GM23338 (cell line): ENCODE results near the gene DPH2. TPM values are rescaled to one million over a fixed set of nuclear protein-coding genes. Genes with fewer than 3 reads are reported as not detected.

Experiments used
- ATAC-seq: fragments of 200-7000 bp; cut with Tn5 transposase; 3 replicates; pipeline ENCODE4 v1.9.1; 2020
- DNase-seq: peaks from one replicate; pipeline ENCODE4 v3.0.0-alpha.2; 2015; ENCODE audit warnings: low spot score
- H2AFZ ChIP-seq: fragments of 200-600 bp; sonication (generic); 2 replicates; pipeline ENCODE4 v1.8.0; 2016; ENCODE audit warnings: antibody characterized with exemption, mild to moderate bottlenecking, moderate library complexity
- H3F3A ChIP-seq: fragments of 200-600 bp; sonication (generic); replicated peaks from 2 replicates; pipeline ENCODE4 v1.8.0; 2017; ENCODE audit warnings: antibody characterized with exemption, mixed run types, low read depth
- H3K27ac ChIP-seq: fragments of 200-600 bp; sonication (generic); 2 replicates; pipeline ENCODE4 v1.6.1; 2016; ENCODE audit warnings: low read depth
- H3K27me3 ChIP-seq: fragments of 200-600 bp; sonication (generic); 2 replicates; pipeline ENCODE4 v1.8.0; 2016; ENCODE audit warnings: mild to moderate bottlenecking, mixed run types, moderate library complexity; ENCODE audit not compliant: insufficient read depth
- H3K36me3 ChIP-seq: fragments of 200-600 bp; sonication (generic); 2 replicates; pipeline ENCODE4 v1.8.0; 2016; ENCODE audit warnings: mild to moderate bottlenecking; ENCODE audit not compliant: insufficient read depth
- H3K4me1 ChIP-seq: fragments of 200-600 bp; sonication (generic); 2 replicates; pipeline ENCODE4 v1.8.0; 2016; ENCODE audit warnings: mild to moderate bottlenecking, moderate library complexity; ENCODE audit not compliant: insufficient read depth
- H3K4me2 ChIP-seq: fragments of 200-600 bp; sonication (generic); 2 replicates; pipeline ENCODE4 v1.7.1; 2017; ENCODE audit warnings: mixed run types
- H3K4me3 ChIP-seq: fragments of 200-600 bp; sonication (generic); 2 replicates; pipeline ENCODE4 v1.6.1; 2016; ENCODE audit warnings: mixed run types
- H3K79me2 ChIP-seq: fragments of 200-600 bp; sonication (generic); replicated peaks from 2 replicates; pipeline ENCODE4 v1.8.0; 2017; ENCODE audit warnings: mild to moderate bottlenecking; ENCODE audit not compliant: insufficient read depth
- H3K9me2 ChIP-seq: fragments of 200-600 bp; sonication (generic); 2 replicates; pipeline ENCODE4 v1.8.0; 2017; ENCODE audit not compliant: insufficient read depth
- H4K20me1 ChIP-seq: fragments of 200-600 bp; sonication (generic); replicated peaks from 2 replicates; pipeline ENCODE4 v1.8.0; 2017; ENCODE audit warnings: mild to moderate bottlenecking; ENCODE audit not compliant: insufficient read depth
- H3K27ac Mint-ChIP-seq: 2 replicates; pipeline ENCODE4 v1.8.0; 2020; ENCODE audit warnings: inconsistent platforms, mild to moderate bottlenecking, moderate library complexity, mixed read lengths
- H3K27me3 Mint-ChIP-seq: 3 replicates; pipeline ENCODE4 v1.8.0; 2022; ENCODE audit warnings: low read depth, mild to moderate bottlenecking, moderate library complexity, mixed read lengths, inconsistent platforms; ENCODE audit not compliant: insufficient read depth, poor library complexity
- H3K36me3 Mint-ChIP-seq: 3 replicates; pipeline ENCODE4 v1.8.0; 2021; ENCODE audit warnings: low read depth, mild to moderate bottlenecking, inconsistent platforms, moderate library complexity, mixed read lengths
- H3K4me1 Mint-ChIP-seq: 3 replicates; pipeline ENCODE4 v1.8.0; 2020; ENCODE audit warnings: mild to moderate bottlenecking, inconsistent platforms, mixed read lengths
- H3K4me3 Mint-ChIP-seq: 3 replicates; pipeline ENCODE4 v1.8.0; 2021; ENCODE audit warnings: moderate library complexity, mild to moderate bottlenecking, inconsistent platforms, mixed read lengths
- H3K9me3 Mint-ChIP-seq: 3 replicates; pipeline ENCODE4 v1.8.0; 2020; ENCODE audit warnings: moderate library complexity, mild to moderate bottlenecking, inconsistent platforms, mixed read lengths
- CREB1 ChIP-seq: fragments of 250-450 bp; sonication (Bioruptor Pico); IDR thresholded peaks from 2 replicates; pipeline ENCODE4 v1.5.0; 2020; ENCODE audit warnings: low read depth, mild to moderate bottlenecking, moderate library complexity
- CTCF ChIP-seq, 2 experiments: fragments of 200-600 bp in 1 of 2; sonication (generic) in 1 of 2; conservative IDR thresholded peaks; 2 replicates each; pipeline versions ENCODE4 v1.5.1 to v1.6.1; 2016 to 2017; ENCODE audit warnings: antibody characterized with exemption in 2 of 2, low read depth in 2 of 2, mild to moderate bottlenecking in 2 of 2, moderate library complexity in 1 of 2
- JUNB ChIP-seq: IDR thresholded peaks from one replicate; pipeline ENCODE4 v1.6.1; 2016; ENCODE audit warnings: antibody characterized with exemption; ENCODE audit not compliant: unreplicated experiment
- NANOG ChIP-seq: IDR thresholded peaks from 2 replicates; pipeline ENCODE4 v1.6.1; 2016; ENCODE audit warnings: antibody characterized with exemption, borderline replicate concordance
- POLR2AphosphoS5 ChIP-seq: IDR thresholded peaks from 2 replicates; pipeline ENCODE4 v1.6.1; 2016; ENCODE audit warnings: antibody characterized with exemption, low read depth
- REST ChIP-seq: IDR thresholded peaks from one replicate; pipeline ENCODE4 v1.6.1; 2018; ENCODE audit warnings: antibody characterized with exemption; ENCODE audit not compliant: unreplicated experiment
- STAT1 ChIP-seq: IDR thresholded peaks from one replicate; pipeline ENCODE4 v1.6.1; 2016; ENCODE audit warnings: antibody characterized with exemption; ENCODE audit not compliant: unreplicated experiment
- ZNF331 ChIP-seq: fragments of 250-450 bp; sonication (Bioruptor Pico); IDR thresholded peaks from 2 replicates; pipeline ENCODE4 v1.5.0; 2020; ENCODE audit warnings: low read depth, mild to moderate bottlenecking, moderate library complexity
- ZNF462 ChIP-seq: fragments of 250-450 bp; sonication (Bioruptor Pico); IDR thresholded peaks from 2 replicates; pipeline ENCODE4 v1.5.0; 2020; ENCODE audit warnings: mild to moderate bottlenecking, moderate library complexity
- polyA plus RNA-seq: library from polyadenylated mRNA; unstranded; fragments of >200 nt; fragmentation: Nextera tagmentation; extraction: Ambion mirVana; gene quantifications from 2 replicates; pipeline ENCODE4 v1.2.1, GENCODE V29; 2016
- total RNA-seq: library from RNA; depleted of rRNA; stranded (reverse); fragments of >200 nt; shearing (Covaris generic); gene quantifications from 2 replicates; pipeline ENCODE4 v1.2.3, GENCODE V29; 2014

Gene DPH2
- total and polyA plus RNA-seq, 2 experiments from 2014 or later = 32.1 to 90.3 TPM

- TF ChIP-seq ZNF462 (CRISPR knock-in tag) = no peak
- TF ChIP-seq JUNB = no peak
Observed at GRCh38 chr1:43937179-43937865, 32.5 kb upstream of the DPH2 start (continued).

GRCh38 chr1:43938383-43938782 lies 31.4 kb upstream of the DPH2 start:
- peaks cover 63% of the 10 kb centered on the region for H3K4me1 Mint-ChIP-seq
- TF ChIP-seq POLR2AphosphoS5 = no peak
- no peak for TF ChIP-seq JUNB
- no peak for TF ChIP-seq STAT1
- no peak for TF ChIP-seq CREB1 (CRISPR knock-in tag)
- TF ChIP-seq NANOG = no peak
- TF ChIP-seq REST = no peak
- TF ChIP-seq CTCF (conservative IDR thresholded peaks at IDR 0.05; ENCODE audit: low read depth in 2 of 2) = no peak
- no peak for TF ChIP-seq ZNF331 (CRISPR knock-in tag)

More at GRCh38 chr1:43938383-43938782, 31.4 kb upstream of the DPH2 start:
- Mint-ChIP-seq H3K4me3 (no peak overlapping the region; the same call in 2 of the 3 replicates), H3K27ac (no peak overlapping the region), H3K9me3 (no peaks in the 10 kb centered on the region), H3K36me3 (peaks cover 4% of the 10 kb centered on the region; the same call in 1 of the 3 replicates), H3K27me3 (peaks cover 18% of the 10 kb centered on the region)
- Histone ChIP-seq H3F3A (peaks cover 30% of the 10 kb centered on the region), H3K36me3 (no peaks in the 10 kb centered on the region), H3K4me1 (peaks cover 35% of the 10 kb centered on the region), H3K4me2 (peak overlapping the region; percentile 21; the same call in 1 of the 2 replicates), H3K79me2 (0 out of 2 replicates have a peak, but pooled peaks cover 7% of the 10 kb centered on the region), H3K27ac (no peak overlapping the region), H3K4me3 (no peak overlapping the region), H2AFZ (no peak overlapping the region), H4K20me1 (peaks cover 16% of the 10 kb centered on the region), H3K27me3 (no peaks in the 10 kb centered on the region), H3K9me2 (no peaks in the 10 kb centered on the region)
- DNase-seq (no peak), ATAC-seq (no peak)
